Neuronal stem cell (in vitro differentiated cells): Measurements from ENCODE around the gene SLC17A7.

Experiments
- DNase-seq: peaks from one replicate; pipeline ENCODE4 v3.0.0-alpha.2; 2013; ENCODE audit warnings: low spot score
- H2AFZ ChIP-seq: one replicate; pipeline ENCODE4 v1.6.1; 2013; ENCODE audit warnings: mild to moderate bottlenecking, low read length, inconsistent platforms
- H2AK5ac ChIP-seq: 2 replicates; pipeline ENCODE4 v1.6.1; 2013; ENCODE audit warnings: low read depth, mild to moderate bottlenecking, inconsistent platforms, low read length, moderate library complexity, mixed read lengths
- H2BK120ac ChIP-seq: 2 replicates; pipeline ENCODE4 v1.6.1; 2013; ENCODE audit warnings: low read depth, mild to moderate bottlenecking, inconsistent platforms, low read length, moderate library complexity, mixed read lengths
- H2BK12ac ChIP-seq: one replicate; pipeline ENCODE4 v1.6.1; 2013; ENCODE audit warnings: low read length, inconsistent platforms
- H2BK15ac ChIP-seq: 2 replicates; pipeline ENCODE4 v1.6.1; 2013; ENCODE audit warnings: mild to moderate bottlenecking, low read length, inconsistent platforms, mixed read lengths
- H2BK5ac ChIP-seq: one replicate; pipeline ENCODE4 v1.6.1; 2013; ENCODE audit warnings: inconsistent platforms, mild to moderate bottlenecking, low read length, moderate library complexity
- H3K14ac ChIP-seq: one replicate; pipeline ENCODE4 v1.6.1; 2013; ENCODE audit warnings: low read length, inconsistent platforms
- H3K18ac ChIP-seq: 2 replicates; pipeline ENCODE4 v1.6.1; 2013; ENCODE audit warnings: low read length, inconsistent platforms
- H3K23ac ChIP-seq: 2 replicates; pipeline ENCODE4 v1.6.1; 2013; ENCODE audit warnings: low read depth, mild to moderate bottlenecking, mixed read lengths, low read length, inconsistent platforms; ENCODE audit not compliant: poor library complexity
- H3K27ac ChIP-seq: replicated peaks from 3 replicates; pipeline ENCODE4 v1.5.1; 2013; ENCODE audit warnings: low read length, inconsistent platforms
- H3K27me3 ChIP-seq, 3 experiments: 2 replicates each; pipeline ENCODE4 v1.6.1; 2013; ENCODE audit warnings: low read length in 3 of 3, mild to moderate bottlenecking in 2 of 3, inconsistent platforms in 1 of 3, low read depth in 1 of 3, mixed read lengths in 1 of 3, moderate library complexity in 1 of 3; ENCODE audit not compliant: control insufficient read depth in 3 of 3, insufficient read depth in 3 of 3
- H3K36me3 ChIP-seq, 2 donors: replicated peaks in 1 of 2; 2 replicates each; pipeline ENCODE4 v1.6.1; 2013; ENCODE audit warnings: low read length in 2 of 2; ENCODE audit not compliant: control insufficient read depth in 2 of 2, insufficient read depth in 2 of 2
- H3K4ac ChIP-seq: 2 replicates; pipeline ENCODE4 v1.6.1; 2013; ENCODE audit warnings: inconsistent platforms, mild to moderate bottlenecking, low read length, moderate library complexity
- H3K4me1 ChIP-seq, 2 donors: 1 replicate in 1 of 2; 2 replicates in 1 of 2; pipeline ENCODE4 v1.6.1; 2013; ENCODE audit warnings: low read length in 2 of 2, low read depth in 1 of 2; ENCODE audit not compliant: control insufficient read depth in 2 of 2, insufficient read depth in 1 of 2
- H3K4me2 ChIP-seq: one replicate; pipeline ENCODE4 v1.6.1; 2013; ENCODE audit warnings: mild to moderate bottlenecking, low read length, inconsistent platforms; ENCODE audit not compliant: insufficient read depth, poor library complexity, severe bottlenecking
- H3K4me3 ChIP-seq, 2 donors: 2 replicates each; pipeline ENCODE4 v1.5.1; 2013; ENCODE audit warnings: low read length in 2 of 2, mild to moderate bottlenecking in 2 of 2, inconsistent platforms in 1 of 2, moderate library complexity in 1 of 2
- H3K79me1 ChIP-seq: one replicate; pipeline ENCODE4 v1.6.1; 2013; ENCODE audit warnings: low read depth, mild to moderate bottlenecking, inconsistent platforms, low read length, moderate library complexity
- H3K9ac ChIP-seq: one replicate; pipeline ENCODE4 v1.6.1; 2013; ENCODE audit warnings: mild to moderate bottlenecking, low read depth, low read length, inconsistent platforms; ENCODE audit not compliant: poor library complexity
- H3K9me3 ChIP-seq, 2 donors: replicated peaks in 1 of 2; 2 replicates each; pipeline versions ENCODE3 to v1.6.1; 2013; ENCODE audit warnings: low read length in 2 of 2, mild to moderate bottlenecking in 2 of 2, inconsistent platforms in 1 of 2, low read depth in 1 of 2, mixed read lengths in 1 of 2, moderate library complexity in 1 of 2; ENCODE audit not compliant: control insufficient read depth in 2 of 2, insufficient read depth in 1 of 2
- H4K8ac ChIP-seq: one replicate; pipeline ENCODE4 v1.6.1; 2013; ENCODE audit warnings: low read depth, mild to moderate bottlenecking, inconsistent platforms, low read length, moderate library complexity
- H4K91ac ChIP-seq: one replicate; pipeline ENCODE4 v1.6.1; 2013; ENCODE audit warnings: low read length, low read depth, mild to moderate bottlenecking, inconsistent platforms; ENCODE audit not compliant: poor library complexity
- WGBS, 2 donors: extraction: QIAGEN DNeasy Blood & Tissue Kit; methylation state at CpG; one replicate each; pipeline ENCODE4 v1.1.7; 2013; ENCODE audit warnings: missing lambda C conversion rate in 2 of 2, mixed read lengths in 1 of 2; ENCODE audit not compliant: insufficient read length in 2 of 2, insufficient replicate concordance in 1 of 2; ENCODE audit errors: extremely low coverage in 2 of 2; 5-methylcytosine and 5-hydroxymethylcytosine counted together

Gene SLC17A7

DNA sequence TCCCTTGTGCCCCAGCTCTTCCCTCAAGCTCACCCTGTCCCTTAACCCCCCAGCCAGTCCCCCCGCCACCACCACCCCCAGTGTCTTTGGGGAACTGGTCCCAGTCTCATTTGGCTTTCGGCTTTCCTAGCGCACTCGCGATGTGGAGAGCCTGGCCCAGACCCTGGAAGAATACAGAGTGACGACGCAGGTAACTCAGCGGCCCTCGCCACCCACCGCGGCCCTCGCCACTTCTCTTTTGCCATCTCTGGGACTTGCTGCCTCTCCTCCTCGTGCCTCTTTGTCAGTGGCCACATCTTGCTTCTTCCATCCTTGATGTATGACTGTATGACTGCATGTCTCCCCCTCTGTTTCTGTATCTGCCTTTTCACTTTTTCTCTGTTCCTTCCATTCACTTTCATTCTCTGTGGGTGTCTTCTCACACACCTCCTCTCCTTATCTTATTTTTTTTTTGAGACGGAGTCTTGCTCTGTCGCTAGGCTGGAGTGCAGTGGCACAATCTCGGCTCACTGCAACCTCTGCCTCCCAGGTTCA lies 33.8 kb downstream of the SLC17A7 start:
- peaks cover 14 to 24% of the 10 kb centered on the region in 2 donors for H3K4me1 ChIP-seq
- H4K8ac ChIP-seq = no peak overlapping the region
- H2BK120ac ChIP-seq = no peak overlapping the region
- no peak overlapping the region for H3K4ac ChIP-seq
- H3K18ac ChIP-seq = peak overlapping the region; percentile 69
- no peak overlapping the region for H2BK12ac ChIP-seq
- H3K27ac ChIP-seq = no peak overlapping the region
- H3K4me3 ChIP-seq = no peak overlapping the region
- no peak for DNase-seq
- no peak overlapping the region for H4K91ac ChIP-seq
- no peak overlapping the region for H3K4me2 ChIP-seq
- H3K9me3 ChIP-seq = no peaks in the 10 kb centered on the region
- H3K14ac ChIP-seq = no peak overlapping the region
- H3K9ac ChIP-seq = no peak overlapping the region
- no peak overlapping the region for H2AFZ ChIP-seq
- H2BK15ac ChIP-seq = peak overlapping the region; percentile 10
- peak overlapping the region; percentile 90 for H2AK5ac ChIP-seq
- no peak overlapping the region for H2BK5ac ChIP-seq
- H3K79me1 ChIP-seq = no peaks in the 10 kb centered on the region
- no peak overlapping the region for H3K23ac ChIP-seq
- no peaks in the 10 kb centered on the region for H3K36me3 ChIP-seq
- H3K27me3 ChIP-seq = peaks cover 0 to 24% (median 0%) of the 10 kb centered on the region in 3 experiments
- no CpG with 5 or more reads among the region's 16 CpGs for WGBS, 2 donors

DNA sequence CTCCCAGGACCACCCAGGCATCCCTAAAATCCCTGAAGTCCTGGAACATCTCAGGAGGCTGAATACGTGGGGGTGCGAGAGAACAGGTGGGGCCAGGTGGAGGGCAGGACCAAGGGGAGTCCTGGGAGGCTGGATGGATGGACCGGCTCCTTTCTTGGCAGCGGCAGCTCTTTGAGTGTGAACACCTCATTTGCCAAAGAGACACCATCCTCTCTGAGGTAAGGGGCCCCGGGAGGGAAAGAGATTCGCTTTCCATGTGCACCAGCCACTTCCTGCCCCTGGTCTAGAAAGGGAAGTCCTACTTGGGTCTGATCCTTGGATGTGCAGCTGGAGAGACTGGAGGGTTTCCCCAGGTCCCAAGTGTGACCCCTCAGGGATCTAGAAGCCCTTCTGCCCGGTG lies 34.2 kb downstream of the SLC17A7 start:
- DNase-seq = no peak
- Histone ChIP-seq H2BK15ac (peak overlapping the region; percentile 10), H2AFZ (no peak overlapping the region), H3K27ac (no peak overlapping the region), H3K27me3 (peaks cover 0 to 19% (median 0%) of the 10 kb centered on the region in 3 experiments), H2BK12ac (no peak overlapping the region), H2AK5ac (peak overlapping the region; percentile 90), H4K91ac (no peak overlapping the region), H2BK5ac (no peak overlapping the region), H4K8ac (no peak overlapping the region), H3K23ac (no peak overlapping the region), H3K4me1 (peaks cover 14 to 24% of the 10 kb centered on the region in 2 donors), H3K9ac (no peak overlapping the region), H3K14ac (no peak overlapping the region), H3K36me3 (no peaks in the 10 kb centered on the region), H3K4ac (no peak overlapping the region), H3K4me2 (no peak overlapping the region), H3K79me1 (no peaks in the 10 kb centered on the region), H2BK120ac (no peak overlapping the region), H3K4me3 (no peak overlapping the region), H3K9me3 (no peaks in the 10 kb centered on the region), H3K18ac (peak overlapping the region; percentile 16)
- no CpG with 5 or more reads among the region's 7 CpGs for WGBS, 2 donors

- H2AK5ac ChIP-seq = peak overlapping the region; percentile 10
- no peak overlapping the region for H4K91ac ChIP-seq
- no peak overlapping the region for H3K23ac ChIP-seq
- DNase-seq = no peak
- H2BK12ac ChIP-seq = no peak overlapping the region
- no peak overlapping the region for H4K8ac ChIP-seq
- H2BK5ac ChIP-seq = peak overlapping the region; percentile 7
- peak overlapping the region; percentile 40 for H3K18ac ChIP-seq
- H3K9ac ChIP-seq = no peak overlapping the region
- no peak overlapping the region for H2BK120ac ChIP-seq
- no peak overlapping the region for H3K4ac ChIP-seq
- H3K36me3 ChIP-seq = no peaks in the 10 kb centered on the region
- no peaks in the 10 kb centered on the region for H3K9me3 ChIP-seq
- H2AFZ ChIP-seq = peak overlapping the region; percentile 56
- no peak overlapping the region for H3K4me3 ChIP-seq
- no CpG with 5 or more reads among the region's 7 CpGs for WGBS, 2 donors
- peaks cover 11 to 22% of the 10 kb centered on the region in 2 donors for H3K4me1 ChIP-seq
- peaks cover 0 to 6% (median 0%) of the 10 kb centered on the region in 3 experiments for H3K27me3 ChIP-seq
- H3K27ac ChIP-seq = peak overlapping the region; percentile 90
- no peaks in the 10 kb centered on the region for H3K79me1 ChIP-seq
- no peak overlapping the region for H3K14ac ChIP-seq
- peak overlapping the region; percentile 18 for H2BK15ac ChIP-seq
- peak overlapping the region; percentile 28 for H3K4me2 ChIP-seq
Observed at GRCh38 chr19:49403404-49404187, 37.7 kb downstream of the SLC17A7 start.

DNA sequence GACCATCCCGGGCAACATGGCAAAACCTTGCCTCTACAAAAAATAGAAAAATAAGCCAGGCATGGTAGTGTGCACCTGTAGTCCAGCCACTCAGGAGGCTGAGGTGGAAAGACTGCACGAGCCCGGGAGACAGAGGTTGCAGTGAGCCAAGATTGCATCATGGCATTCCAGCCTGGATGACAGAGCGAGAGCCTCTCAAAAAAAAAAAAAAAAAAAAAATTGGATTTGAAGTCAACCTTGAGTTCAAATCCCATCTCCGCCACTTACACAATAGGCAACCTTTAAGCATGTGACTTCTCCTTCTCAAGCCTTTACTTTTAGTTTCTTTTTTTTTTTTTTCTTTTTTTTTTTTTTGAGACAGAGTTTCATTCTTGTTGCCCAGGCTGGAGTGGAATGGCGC lies 41.3 kb downstream of the SLC17A7 start:
- Histone ChIP-seq H2BK120ac (no peak overlapping the region), H2BK15ac (no peak overlapping the region), H3K23ac (no peak overlapping the region), H3K36me3 (no peaks in the 10 kb centered on the region), H3K27ac (no peak overlapping the region), H3K79me1 (no peaks in the 10 kb centered on the region), H3K14ac (no peak overlapping the region), H3K18ac (no peak overlapping the region), H3K4me3 (no peak overlapping the region), H2AK5ac (no peak overlapping the region), H4K91ac (no peak overlapping the region), H3K4me1 (peaks cover 10 to 30% of the 10 kb centered on the region in 2 donors), H3K27me3 (peaks cover 0 to 15% (median 0%) of the 10 kb centered on the region in 3 experiments), H3K9me3 (no peaks in the 10 kb centered on the region), H3K4ac (no peak overlapping the region), H4K8ac (no peak overlapping the region), H2BK12ac (no peak overlapping the region), H2BK5ac (no peak overlapping the region), H3K9ac (no peak overlapping the region), H2AFZ (no peak overlapping the region), H3K4me2 (no peak overlapping the region)
- DNase-seq = no peak
- no CpG with 5 or more reads among the region's 6 CpGs for WGBS, 2 donors
